Keratinocyte (primary cell): ENCODE measurements around the gene ALG6.

ENCODE experiments used
- EZH2 ChIP-seq: IDR thresholded peaks from one replicate; pipeline ENCODE4 v1.6.1; 2012; ENCODE audit warnings: inconsistent platforms, mild to moderate bottlenecking, low read length, moderate library complexity
- TF ChIP-seq, protein P1 (sequence below), 3 experiments: IDR thresholded peaks in 1 of 3; conservative IDR thresholded peaks in 1 of 3; optimal IDR thresholded peaks in 1 of 3; 2 replicates in 2 of 3; 3 replicates in 1 of 3; pipeline versions ENCODE3 to v1.5.1; 2011; ENCODE audit warnings: low read length in 3 of 3, mild to moderate bottlenecking in 3 of 3, moderate library complexity in 2 of 3, control low read depth in 1 of 3, inconsistent platforms in 1 of 3; ENCODE audit not compliant: insufficient read depth in 2 of 3; ENCODE audit errors: extremely low read depth in 1 of 3

DNA sequence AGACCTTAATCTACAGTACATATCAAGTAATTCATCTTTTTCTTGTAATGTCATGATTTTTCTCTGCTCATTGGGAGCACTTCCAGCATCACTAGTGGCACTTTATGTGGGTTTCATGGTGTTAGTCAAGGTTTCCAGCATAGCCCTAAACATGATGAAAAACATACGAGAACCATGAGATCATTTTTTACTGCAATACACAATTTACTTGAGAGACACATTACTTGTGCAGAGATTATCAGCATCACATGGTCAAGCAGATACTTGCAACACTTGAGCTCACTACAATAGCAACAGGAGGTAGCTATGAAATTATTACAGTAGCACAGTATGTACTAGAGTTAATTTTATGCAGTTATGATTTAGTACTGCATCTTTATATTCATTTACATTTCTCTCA lies 119.2 kb downstream of the ALG6 start:
- TF ChIP-seq, protein P1, sequence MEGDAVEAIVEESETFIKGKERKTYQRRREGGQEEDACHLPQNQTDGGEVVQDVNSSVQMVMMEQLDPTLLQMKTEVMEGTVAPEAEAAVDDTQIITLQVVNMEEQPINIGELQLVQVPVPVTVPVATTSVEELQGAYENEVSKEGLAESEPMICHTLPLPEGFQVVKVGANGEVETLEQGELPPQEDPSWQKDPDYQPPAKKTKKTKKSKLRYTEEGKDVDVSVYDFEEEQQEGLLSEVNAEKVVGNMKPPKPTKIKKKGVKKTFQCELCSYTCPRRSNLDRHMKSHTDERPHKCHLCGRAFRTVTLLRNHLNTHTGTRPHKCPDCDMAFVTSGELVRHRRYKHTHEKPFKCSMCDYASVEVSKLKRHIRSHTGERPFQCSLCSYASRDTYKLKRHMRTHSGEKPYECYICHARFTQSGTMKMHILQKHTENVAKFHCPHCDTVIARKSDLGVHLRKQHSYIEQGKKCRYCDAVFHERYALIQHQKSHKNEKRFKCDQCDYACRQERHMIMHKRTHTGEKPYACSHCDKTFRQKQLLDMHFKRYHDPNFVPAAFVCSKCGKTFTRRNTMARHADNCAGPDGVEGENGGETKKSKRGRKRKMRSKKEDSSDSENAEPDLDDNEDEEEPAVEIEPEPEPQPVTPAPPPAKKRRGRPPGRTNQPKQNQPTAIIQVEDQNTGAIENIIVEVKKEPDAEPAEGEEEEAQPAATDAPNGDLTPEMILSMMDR (optimal IDR thresholded peaks at IDR 0.05 in 1 of 3, IDR thresholded peaks at IDR 0.05 in 1 of 3, conservative IDR thresholded peaks at IDR 0.05 in 1 of 3; ENCODE audit: extremely low read depth in 1 of 3, insufficient read depth in 2 of 3, low read length in 3 of 3), result no peak
- TF ChIP-seq EZH2, result no peak
